Kasumi-1 (cell line): ENCODE results near the gene NDFIP2.
A peak's percentile ranks its signal among the peaks of the same experiment; 100 is the strongest.
"Not testable (repeated sequence)": the region's sequence is repeated elsewhere in the genome, so short reads cannot be mapped to it uniquely, and the experiment has no call there.

Source experiments
- DNase-seq, 2 experiments: peaks; one replicate each; lab custom pipeline; 2025; lab: John Stamatoyannopoulos, UW

Gene NDFIP2

GRCh38 chr13:79534596-79534995, 53.6 kb downstream of the NDFIP2 start:
- DNase-seq, result no peak

DNA sequence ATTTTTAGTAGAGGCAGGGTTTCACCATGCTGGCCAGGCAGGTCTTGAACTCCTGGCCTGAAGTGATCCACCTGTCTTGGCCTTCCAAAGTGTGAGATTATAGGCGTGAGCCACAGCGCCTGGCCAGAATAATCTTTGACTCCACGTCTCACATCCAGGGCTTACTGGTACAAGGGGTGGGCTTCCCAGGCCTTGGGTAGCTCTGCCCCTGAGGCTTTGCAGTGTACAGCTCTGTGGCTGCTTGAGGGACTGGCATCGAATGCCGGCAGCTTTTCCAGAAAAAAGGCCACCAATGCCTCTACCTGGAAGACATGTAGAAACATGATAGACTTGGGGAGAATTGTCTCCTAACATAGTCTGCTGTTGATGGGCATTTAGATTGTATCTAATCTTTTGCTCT, 57.8 kb downstream of the NDFIP2 start:
- DNase-seq, result no peak

GRCh38 chr13:79540504-79540903, 59.5 kb downstream of the NDFIP2 start:
- DNase-seq, result no peak

DNA sequence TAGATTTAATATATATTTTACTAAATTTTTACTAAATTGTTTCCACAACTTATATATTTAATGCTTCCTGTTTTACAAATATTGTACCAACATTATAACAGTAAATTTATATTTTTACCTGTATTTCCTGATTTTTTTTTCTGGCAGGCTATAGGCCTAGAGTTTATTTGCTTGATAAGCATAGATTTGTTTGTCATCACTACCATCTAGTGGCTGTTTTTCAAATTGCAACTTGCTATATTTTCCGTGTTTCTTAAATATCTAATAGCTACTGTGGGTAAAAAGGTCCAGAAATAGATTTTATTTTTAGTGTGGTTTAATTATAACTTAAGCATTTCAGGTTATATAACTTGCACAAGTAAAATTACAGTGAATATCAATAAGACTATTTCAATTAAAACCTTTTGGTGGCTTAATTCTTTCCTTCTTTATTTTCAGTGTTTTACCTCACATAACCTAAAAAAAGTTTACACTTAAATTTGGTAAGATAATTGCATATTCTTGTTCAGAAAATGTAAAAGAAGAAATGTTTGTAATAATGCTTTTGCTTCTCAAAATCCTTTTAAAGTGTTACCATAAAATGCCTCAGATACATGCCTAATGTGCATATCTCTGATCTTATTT, 60.6 kb downstream of the NDFIP2 start:
- DNase-seq, result peak; percentile 76 to 78

DNA sequence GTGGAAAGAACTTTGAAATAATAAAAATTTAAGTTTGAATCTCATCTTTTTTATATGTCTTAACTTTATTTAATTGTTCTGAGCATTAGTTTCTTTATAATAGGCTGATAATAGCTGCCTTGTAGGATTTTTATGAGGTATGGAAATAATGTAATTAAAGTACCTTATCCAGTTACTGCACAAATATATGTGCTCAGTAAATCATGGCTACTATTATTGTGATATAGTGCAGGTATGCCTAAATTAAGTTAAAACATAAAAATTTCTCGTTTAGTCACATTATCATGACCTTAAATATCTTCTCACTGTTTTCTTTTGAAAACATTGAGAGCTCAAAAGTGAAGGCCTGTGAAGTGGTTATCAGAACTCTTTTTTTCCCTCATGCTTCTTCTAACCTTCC, 62.9 kb downstream of the NDFIP2 start:
- DNase-seq, result no peak

DNA sequence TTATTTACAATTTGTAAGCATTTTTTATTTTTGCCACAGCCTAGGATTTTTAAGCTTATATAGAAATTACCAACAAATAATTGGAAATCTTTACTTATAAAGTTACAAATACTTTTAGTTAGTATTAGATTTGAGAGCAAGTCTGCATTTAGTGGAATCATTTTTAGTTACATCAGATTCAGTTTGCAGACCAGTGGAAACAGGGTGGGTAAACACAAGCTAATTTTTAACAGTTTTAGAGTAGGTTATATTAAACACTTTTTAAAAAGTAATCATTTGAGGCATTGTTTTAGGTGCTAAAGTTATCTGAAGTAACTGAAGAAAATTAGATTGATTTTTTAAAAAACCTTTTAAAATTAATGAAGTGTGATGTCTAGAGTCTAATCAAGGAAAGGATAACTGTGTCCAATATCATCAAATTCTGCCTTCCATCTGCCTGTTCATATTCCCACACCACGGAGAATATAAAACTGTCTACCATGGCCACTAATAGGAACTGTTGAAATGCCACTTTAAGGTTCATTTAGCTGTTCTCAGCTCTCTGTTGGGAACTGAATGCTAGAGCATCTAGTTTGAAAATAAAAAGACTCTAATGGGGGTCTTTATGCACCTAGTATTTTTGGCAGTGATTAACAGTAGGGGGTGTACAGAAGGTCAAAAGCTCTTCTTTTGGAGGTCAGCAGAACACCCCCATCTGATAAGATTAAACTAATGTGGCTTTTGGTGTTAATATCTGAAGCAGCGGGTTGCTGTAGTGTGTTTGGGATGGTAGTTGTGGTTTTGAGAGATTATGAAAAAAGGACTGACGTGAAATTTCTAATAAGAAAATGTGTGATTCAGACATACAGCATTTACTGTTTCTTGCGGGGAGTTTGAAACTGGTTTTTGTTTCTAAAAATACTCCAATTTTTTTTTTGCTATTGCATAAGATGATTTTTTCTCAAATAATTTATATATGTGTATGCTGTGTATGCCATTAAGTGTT, 66.5 kb downstream of the NDFIP2 start:
- no peak for DNase-seq

- peak; percentile 15 to 41 for DNase-seq
These were observed 67.9 kb downstream of the NDFIP2 start for GRCh38 chr13:79548902-79549301.

DNA sequence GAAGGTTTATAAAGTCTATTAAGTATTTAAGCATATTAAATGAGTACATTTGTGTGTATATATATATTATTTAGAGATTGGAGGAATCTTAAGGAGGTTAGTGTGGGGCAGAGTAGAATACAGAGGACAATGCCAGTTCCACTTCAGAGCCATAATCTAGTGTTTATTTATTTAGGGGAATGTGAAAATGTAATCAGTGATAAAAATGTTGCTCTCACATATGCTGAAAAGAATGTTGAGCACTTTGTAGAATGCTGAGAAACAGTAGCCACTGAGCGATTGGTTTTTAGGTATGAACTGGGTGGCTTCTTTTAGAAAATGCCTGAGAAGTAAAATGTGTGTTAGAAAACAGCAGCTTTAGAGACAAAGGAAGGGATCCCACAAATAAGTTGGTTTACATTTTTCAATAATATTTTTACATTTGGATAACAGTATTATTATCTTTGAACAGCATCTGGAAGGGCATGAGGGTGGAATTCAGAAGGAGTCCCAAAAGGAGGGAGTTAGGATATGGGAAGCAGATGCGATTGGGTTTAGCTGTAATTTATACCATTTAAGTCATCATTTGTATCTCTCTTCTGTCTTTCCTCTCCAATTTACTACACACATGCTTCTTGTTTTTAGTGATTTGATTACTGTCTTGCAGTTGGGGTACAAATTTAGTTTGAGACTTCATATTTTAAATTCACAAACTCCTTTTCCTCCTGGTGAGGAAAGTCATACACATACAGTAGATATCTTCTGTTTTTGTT, 68.6 kb downstream of the NDFIP2 start:
- no peak for DNase-seq

DNA sequence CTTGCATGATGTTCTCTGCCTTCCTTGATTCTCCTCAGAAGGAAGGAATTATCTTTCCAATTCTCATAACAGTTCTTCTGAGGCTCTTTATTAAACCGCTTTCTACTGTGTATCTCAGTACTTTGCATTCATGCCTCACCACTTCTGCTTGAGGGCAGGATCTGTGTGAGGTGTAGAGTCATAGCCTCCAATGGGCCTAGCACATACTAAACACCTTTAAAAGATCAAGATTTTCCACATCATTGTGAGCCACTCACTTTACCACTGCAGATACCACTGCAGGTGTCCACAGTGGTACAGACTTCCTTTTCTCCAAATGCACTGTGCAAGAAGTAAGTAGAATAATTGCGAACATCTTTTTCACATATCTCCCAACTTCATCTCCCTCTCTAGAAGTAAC, 76.7 kb downstream of the NDFIP2 start:
- DNase-seq, result no peak

DNA sequence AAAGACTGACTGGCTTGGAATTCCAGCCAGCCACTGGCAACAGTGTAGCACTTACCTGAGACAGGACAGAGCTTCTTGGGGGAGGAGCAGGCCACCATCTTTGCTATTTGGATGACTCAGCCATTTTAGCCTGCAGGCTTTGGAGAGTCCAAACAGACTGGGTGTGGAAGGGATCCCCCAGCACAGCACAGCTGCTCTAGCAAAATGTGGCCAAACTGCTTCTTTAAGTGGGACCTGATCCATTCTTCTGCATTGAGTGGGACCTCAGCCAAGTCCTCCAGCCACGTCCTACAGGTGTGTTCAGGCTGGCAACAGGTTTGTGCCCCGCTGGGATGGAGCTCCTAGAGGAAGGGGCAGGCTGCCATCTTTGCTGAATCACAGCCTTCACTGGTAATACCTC, 80.0 kb downstream of the NDFIP2 start:
- no peak for DNase-seq

DNA sequence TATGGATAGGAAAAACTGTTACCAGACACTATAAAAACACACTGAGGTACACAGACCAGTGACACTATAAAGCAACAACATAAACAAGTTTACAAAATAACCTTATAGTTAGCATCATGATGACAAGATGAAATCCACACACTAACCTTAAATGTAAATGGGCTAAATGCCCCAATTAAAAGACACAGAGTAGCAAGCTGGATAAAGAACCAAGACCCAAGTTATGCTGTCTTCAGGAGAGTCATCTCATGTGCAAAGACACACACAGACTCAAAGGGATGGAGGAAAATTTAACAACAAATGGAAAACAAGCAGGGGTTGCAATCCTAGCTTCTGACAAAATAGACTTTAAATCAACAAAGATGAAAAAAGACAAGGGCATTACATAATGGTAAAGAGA, 81.6 kb downstream of the NDFIP2 start:
- DNase-seq, result no peak

DNA sequence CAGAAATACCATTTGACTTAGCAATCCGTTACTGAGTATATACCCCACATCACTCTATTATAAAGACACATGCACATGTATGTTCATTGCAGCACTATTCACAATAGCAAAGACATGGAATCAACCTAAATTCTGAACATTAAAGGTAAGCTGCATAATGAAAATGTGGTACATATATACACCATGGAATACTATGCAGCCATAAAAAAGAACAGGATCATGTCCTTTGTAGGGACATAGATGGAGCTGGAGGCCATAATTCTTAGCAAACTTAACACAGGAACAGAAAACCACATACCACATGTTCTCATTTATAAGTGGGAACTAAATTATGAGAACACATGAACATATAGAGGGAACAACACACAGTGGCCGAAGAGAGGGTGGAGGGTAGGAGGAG, 85.2 kb downstream of the NDFIP2 start:
- no peak for DNase-seq

DNA sequence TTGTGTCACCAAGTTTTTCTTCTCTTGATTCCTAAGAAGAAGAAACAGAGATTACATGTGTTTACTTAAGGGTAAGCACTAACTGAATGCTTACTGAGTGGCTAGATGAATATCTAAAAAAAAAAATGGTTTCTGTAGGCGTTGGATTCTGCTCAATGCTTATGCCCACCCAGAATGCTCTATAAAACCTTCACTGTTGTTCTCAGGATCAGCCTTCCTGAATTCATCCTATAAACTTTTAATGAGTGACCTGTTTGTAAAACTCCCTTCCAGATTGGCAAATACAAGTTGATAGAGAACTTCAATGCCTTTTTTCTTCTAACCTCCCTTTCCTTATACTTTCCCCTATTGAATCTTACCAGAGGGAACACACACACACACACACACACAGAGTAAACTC, 90.2 kb downstream of the NDFIP2 start:
- DNase-seq, result no peak

DNA sequence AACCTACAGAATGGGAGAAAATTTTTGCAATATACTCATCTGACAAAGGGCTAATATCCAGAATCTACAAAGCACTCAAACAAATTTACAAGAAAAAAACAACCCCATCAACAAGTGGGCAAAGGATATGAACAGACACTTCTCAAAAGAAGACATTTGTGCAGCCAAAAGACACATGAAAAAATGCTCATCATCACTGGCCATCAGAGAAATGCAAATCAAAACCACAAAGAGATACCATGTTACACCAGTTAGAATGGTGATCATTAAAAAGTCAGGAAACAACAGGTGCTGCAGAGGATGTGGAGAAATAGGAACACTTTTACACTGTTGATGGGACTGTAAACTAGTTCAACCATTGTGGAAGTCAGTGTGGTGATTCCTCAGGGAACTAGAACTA, 92.9 kb downstream of the NDFIP2 start:
- not testable (repeated sequence) for DNase-seq

DNA sequence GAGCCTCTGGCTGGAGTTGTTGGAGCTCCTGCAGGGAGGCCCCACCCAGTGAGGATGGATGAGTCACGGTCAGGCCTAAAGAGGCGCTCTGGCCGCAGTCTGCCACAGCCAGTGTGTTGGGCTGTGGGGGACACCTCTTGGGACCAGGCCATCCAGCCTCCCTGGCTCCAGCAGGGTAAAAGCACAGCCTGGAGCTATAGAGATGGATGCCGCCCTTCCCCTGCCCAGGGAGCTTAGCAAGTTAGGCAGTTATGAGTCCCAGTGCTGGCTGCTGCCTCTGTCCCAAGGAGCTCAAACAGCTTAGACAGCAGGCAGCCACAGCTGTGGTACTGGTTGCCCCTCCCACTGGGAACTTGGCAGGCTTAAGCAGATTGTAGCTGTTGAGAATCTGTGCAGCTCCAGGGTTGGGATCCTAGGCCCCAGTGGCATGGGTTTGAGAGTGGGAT, 100.9 kb downstream of the NDFIP2 start:
- DNase-seq, result no peak

DNA sequence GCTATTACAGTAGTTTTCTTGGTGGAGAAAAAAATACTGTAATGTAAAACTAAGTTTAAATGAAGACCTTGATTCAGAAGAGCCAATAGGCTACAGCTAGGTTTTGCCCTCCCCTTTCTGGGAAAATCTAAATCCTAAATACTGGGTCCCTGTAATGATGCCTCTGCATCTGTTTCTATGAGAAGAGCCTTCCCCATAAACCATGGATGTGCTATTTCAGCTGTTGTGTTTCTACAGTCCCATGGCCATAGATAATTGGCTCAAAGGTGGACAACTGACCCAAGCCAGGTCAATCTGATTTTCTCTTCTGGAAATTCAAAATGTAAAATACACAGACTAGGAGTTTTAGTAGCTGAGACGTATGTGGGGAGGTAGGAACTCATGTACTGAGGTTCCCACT, 101.9 kb downstream of the NDFIP2 start:
- no peak for DNase-seq

DNA sequence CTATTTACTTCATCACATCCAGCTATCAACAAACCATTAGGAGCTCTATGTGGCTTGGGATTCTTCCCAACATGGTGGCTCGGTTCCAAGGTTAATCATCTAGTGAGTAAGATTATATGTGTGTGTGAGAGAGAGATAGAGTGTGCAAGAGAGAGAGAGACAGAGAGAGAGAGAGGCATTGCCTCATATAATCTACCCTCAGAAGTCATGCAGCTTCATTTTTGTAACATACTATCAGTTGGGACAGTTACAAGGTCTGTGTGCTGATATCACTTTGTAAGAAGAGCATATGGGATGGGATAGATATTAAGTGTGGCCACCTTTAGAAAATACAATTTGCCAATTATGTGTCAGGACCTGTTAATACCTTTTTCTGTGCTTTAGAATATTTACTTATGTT, 104.1 kb downstream of the NDFIP2 start:
- no peak for DNase-seq

- DNase-seq, result no peak
These were observed 108.8 kb downstream of the NDFIP2 start for GRCh38 chr13:79589603-79590393.

DNA sequence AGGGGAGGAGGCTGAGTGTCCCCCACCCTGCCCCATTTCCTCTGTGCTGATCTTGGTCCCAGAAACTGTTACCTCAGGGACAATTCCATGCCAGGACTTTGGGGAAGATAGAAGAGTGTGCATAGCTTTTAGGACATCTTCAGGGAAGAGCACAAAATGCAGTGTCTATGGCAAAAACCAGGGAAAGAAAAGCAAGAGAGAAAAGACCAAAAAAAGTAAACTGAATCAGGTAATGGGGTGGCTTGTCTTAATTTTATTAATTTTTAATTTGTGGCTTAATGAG, 109.4 kb downstream of the NDFIP2 start:
- DNase-seq, result no peak

- DNase-seq, result no peak
These were observed 110.5 kb downstream of the NDFIP2 start for GRCh38 chr13:79591493-79591892.

GRCh38 chr13:79593121-79593520, 112.2 kb downstream of the NDFIP2 start:
- DNase-seq, result no peak

- no peak for DNase-seq
These were observed 112.8 kb downstream of the NDFIP2 start for GRCh38 chr13:79593641-79594275.
